Adrenal gland (tissue), 5 donors: Measurements from ENCODE around the gene CMIP.

Experiments used
- CTCF ChIP-seq, 6 experiments: fragments of 450-650 bp in 4 of 6; fragments of 200-600 bp in 2 of 6; sonication (generic) in 1 of 6; IDR thresholded peaks; 1 replicate in 5 of 6; 2 replicates in 1 of 6; pipeline versions ENCODE4 v1.5.1 to v1.8.0; 2016 to 2021; ENCODE audit warnings: antibody characterized with exemption in 6 of 6, mild to moderate bottlenecking in 2 of 6, moderate library complexity in 1 of 6
- POLR2A ChIP-seq, 2 donors: fragments of 450-650 bp; IDR thresholded peaks; one replicate each; pipeline ENCODE4 v1.6.1; 2017; ENCODE audit warnings: antibody characterized with exemption in 2 of 2, mild to moderate bottlenecking in 2 of 2, moderate library complexity in 1 of 2
- donor health status: DM: no; HTN: no; CAD: no.

GRCh38 chr16:81461766-81462165, 17.2 kb downstream of the CMIP start:
- TF ChIP-seq CTCF (IDR thresholded peaks at IDR 0.05): no peak
- no peak for TF ChIP-seq POLR2A (IDR thresholded peaks at IDR 0.05)
